ENCODE results near the gene EDC3. TPM values are rescaled to one million over a fixed set of nuclear protein-coding genes. Genes with fewer than 3 reads are reported as not detected.
"Not testable (repeated sequence)": the region's sequence is repeated elsewhere in the genome, so short reads cannot be mapped to it uniquely, and the experiment has no call there.

Gene EDC3
- total RNA-seq, 4 donors from 2014 or later: 13.6 to 31.8 (median 17.2) TPM

DNA sequence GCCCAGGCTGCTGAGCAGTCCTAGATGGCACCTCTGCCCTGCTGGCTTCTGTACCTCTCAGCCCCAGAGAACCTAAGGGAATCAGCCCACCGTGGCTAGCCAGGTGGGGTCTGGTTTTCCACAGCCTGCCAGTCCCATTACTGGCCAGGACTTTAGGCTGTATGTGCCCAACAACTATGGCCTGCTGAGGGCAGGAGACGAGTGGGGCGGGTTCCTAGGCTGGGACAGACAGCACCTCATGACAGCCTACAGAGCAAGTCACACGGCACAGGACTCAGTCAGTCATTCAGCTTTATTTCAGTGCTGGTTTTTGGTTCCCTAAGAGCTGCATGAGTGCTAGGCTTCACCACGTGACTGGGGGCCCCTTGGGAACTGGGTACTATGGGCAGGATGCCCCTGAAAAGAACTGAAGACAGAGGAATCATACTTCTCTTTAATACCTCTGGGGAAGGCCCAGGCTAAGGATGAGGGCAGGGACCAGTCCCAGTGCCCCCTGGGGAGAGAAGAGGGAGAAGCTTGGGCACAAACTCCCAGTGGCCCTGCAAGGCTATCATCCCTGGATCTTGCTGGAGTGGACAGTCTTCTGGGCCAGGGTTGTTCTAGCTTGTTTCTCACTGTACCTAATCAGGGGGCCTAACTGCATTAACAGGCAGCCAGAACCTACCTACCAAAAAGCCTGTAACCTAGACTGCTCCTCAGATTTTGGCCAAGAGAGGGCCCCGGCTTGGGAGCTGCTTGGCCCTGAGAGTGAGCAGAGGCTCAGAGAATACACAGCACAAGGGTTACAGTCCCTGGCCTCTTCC is 65.3 kb downstream of the EDC3 start:
- no peaks in the 10 kb centered on the region for H3K4me1 ChIP-seq
- WGBS, 2 donors (ENCODE audit: low coverage in 1 of 2): 100% methylated on average over 1 of the region's 6 CpGs; no CpG with 5 or more reads in 1 of the 2 donors
- H3K9me3 ChIP-seq: no peaks in the 10 kb centered on the region
- no peaks in the 10 kb centered on the region for H3K27me3 ChIP-seq
- no peak for TF ChIP-seq POLR2A (IDR thresholded peaks at IDR 0.05)
- H3K36me3 ChIP-seq: peaks cover 0 to 100% of the 10 kb centered on the region in 2 donors
- H3K4me3 ChIP-seq: no peak overlapping the region
- ATAC-seq: no peak
- H3K27ac ChIP-seq: no peak overlapping the region

- not testable (repeated sequence) for H3K27me3 ChIP-seq, ATAC-seq, H3K4me3 ChIP-seq, H3K27ac ChIP-seq, H3K9me3 ChIP-seq, H3K4me1 ChIP-seq
- 80% methylated on average over 1 of the region's 10 CpGs; no CpG with 5 or more reads in 1 of the 2 donors for WGBS, 2 donors (ENCODE audit: low coverage in 1 of 2)
- H3K36me3 ChIP-seq: peaks cover 0 to 100% of the 10 kb centered on the region in 2 donors
Observed at GRCh38 chr15:74629696-74630095, 66.1 kb downstream of the EDC3 start.

- Histone ChIP-seq H3K9me3 (no peaks in the 10 kb centered on the region), H3K4me1 (no peaks in the 10 kb centered on the region), H3K27me3 (no peaks in the 10 kb centered on the region), H3K27ac (no peak overlapping the region), H3K36me3 (peaks cover 0 to 100% of the 10 kb centered on the region in 2 donors), H3K4me3 (no peak overlapping the region)
- ATAC-seq: no peak
- no CpG with 5 or more reads among the region's 5 CpGs for WGBS, 2 donors (ENCODE audit: low coverage in 1 of 2)
- TF ChIP-seq POLR2AphosphoS5 (IDR thresholded peaks at IDR 0.05) (no peak), POLR2A (IDR thresholded peaks at IDR 0.05) (no peak), EP300 (IDR thresholded peaks at IDR 0.05) (no peak)
- TF ChIP-seq, protein P1, sequence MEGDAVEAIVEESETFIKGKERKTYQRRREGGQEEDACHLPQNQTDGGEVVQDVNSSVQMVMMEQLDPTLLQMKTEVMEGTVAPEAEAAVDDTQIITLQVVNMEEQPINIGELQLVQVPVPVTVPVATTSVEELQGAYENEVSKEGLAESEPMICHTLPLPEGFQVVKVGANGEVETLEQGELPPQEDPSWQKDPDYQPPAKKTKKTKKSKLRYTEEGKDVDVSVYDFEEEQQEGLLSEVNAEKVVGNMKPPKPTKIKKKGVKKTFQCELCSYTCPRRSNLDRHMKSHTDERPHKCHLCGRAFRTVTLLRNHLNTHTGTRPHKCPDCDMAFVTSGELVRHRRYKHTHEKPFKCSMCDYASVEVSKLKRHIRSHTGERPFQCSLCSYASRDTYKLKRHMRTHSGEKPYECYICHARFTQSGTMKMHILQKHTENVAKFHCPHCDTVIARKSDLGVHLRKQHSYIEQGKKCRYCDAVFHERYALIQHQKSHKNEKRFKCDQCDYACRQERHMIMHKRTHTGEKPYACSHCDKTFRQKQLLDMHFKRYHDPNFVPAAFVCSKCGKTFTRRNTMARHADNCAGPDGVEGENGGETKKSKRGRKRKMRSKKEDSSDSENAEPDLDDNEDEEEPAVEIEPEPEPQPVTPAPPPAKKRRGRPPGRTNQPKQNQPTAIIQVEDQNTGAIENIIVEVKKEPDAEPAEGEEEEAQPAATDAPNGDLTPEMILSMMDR (IDR thresholded peaks at IDR 0.05): no peak
Observed at GRCh38 chr15:74628949-74629348, 66.9 kb downstream of the EDC3 start.

- no peak overlapping the region for H3K4me3 ChIP-seq
- TF ChIP-seq, protein P1 (IDR thresholded peaks at IDR 0.05): no peak
- TF ChIP-seq POLR2AphosphoS5 (IDR thresholded peaks at IDR 0.05) (no peak), EP300 (IDR thresholded peaks at IDR 0.05) (no peak), POLR2A (IDR thresholded peaks at IDR 0.05) (no peak)
- 55 to 60% methylated on average over 1 to 3 of the region's 3 CpGs for WGBS, 2 donors (ENCODE audit: low coverage in 1 of 2)
- no peaks in the 10 kb centered on the region for H3K27me3 ChIP-seq
- H3K9me3 ChIP-seq: no peaks in the 10 kb centered on the region
- ATAC-seq: no peak
- H3K36me3 ChIP-seq: peaks cover 0 to 100% of the 10 kb centered on the region in 2 donors
- H3K27ac ChIP-seq: no peak overlapping the region
- no peaks in the 10 kb centered on the region for H3K4me1 ChIP-seq
Observed at GRCh38 chr15:74628199-74628598, 67.6 kb downstream of the EDC3 start.

DNA sequence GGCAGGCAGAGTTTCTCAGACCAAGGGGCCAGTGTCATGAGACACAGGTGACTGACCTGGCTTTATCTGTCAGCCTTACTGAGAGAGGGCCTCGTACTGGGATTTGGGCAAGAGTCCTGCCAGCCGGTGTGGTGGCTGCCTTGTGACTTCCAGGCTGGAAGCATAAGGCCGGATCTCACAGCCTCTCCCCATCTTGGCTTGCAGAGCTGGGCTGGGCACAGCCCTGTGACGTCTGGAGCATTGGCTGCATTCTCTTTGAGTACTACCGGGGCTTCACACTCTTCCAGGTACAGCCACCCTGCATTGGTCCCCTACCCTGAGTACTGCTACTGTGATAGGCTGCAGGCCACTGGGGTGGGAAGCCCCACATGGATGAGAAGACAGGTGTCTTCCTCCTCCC is 68.1 kb downstream of the EDC3 start:
- no peak for TF ChIP-seq POLR2A (IDR thresholded peaks at IDR 0.05)
- no peak for TF ChIP-seq EP300 (IDR thresholded peaks at IDR 0.05)
- TF ChIP-seq, protein P1 (IDR thresholded peaks at IDR 0.05): no peak
- no peak for TF ChIP-seq POLR2AphosphoS5 (IDR thresholded peaks at IDR 0.05)
- no peaks in the 10 kb centered on the region for H3K9me3 ChIP-seq
- no peak overlapping the region for H3K27ac ChIP-seq
- WGBS, 2 donors (ENCODE audit: low coverage in 1 of 2): no CpG with 5 or more reads among the region's 5 CpGs
- ATAC-seq: no peak
- H3K4me1 ChIP-seq: no peaks in the 10 kb centered on the region
- peaks cover 0 to 100% of the 10 kb centered on the region in 2 donors for H3K36me3 ChIP-seq
- H3K4me3 ChIP-seq: no peak overlapping the region
- no peaks in the 10 kb centered on the region for H3K27me3 ChIP-seq
